Breast epithelium (tissue), 4 donors: ENCODE measurements around the gene ST6GALNAC1. TPM values are rescaled to one million over a fixed set of nuclear protein-coding genes. Genes with fewer than 3 reads are reported as not detected.

Experiments used
- DNase-seq, 2 donors: peaks; one replicate each; pipeline ENCODE4 v3.0.0-alpha.2; 2019; ENCODE audit warnings: low spot score in 2 of 2
- H3K27ac ChIP-seq, 2 donors: fragments of 200-600 bp; sonication (generic) in 1 of 2; one replicate each; pipeline ENCODE4 v1.5.1; 2016 to 2019; ENCODE audit warnings: mild to moderate bottlenecking in 1 of 2
- H3K27me3 ChIP-seq, 2 donors: fragments of 200-600 bp; sonication (generic) in 1 of 2; one replicate each; pipeline versions ENCODE4 v1.5.1 to v1.6.0; 2017 to 2019; ENCODE audit warnings: control low read depth in 1 of 2, mild to moderate bottlenecking in 1 of 2
- H3K36me3 ChIP-seq: fragments of 200-600 bp; one replicate; pipeline ENCODE4 v1.5.1; 2019
- H3K4me1 ChIP-seq, 2 donors: fragments of 200-600 bp; sonication (generic); one replicate each; pipeline ENCODE4 v1.5.1; 2016 to 2019; ENCODE audit warnings: control low read depth in 1 of 2
- H3K4me3 ChIP-seq, 3 donors: fragments of 200-600 bp; sonication (generic); 1 replicate in 2 of 3; 2 replicates in 1 of 3; pipeline ENCODE4 v1.5.1; 2016 to 2019; ENCODE audit warnings: mild to moderate bottlenecking in 3 of 3, moderate library complexity in 2 of 3
- H3K9me3 ChIP-seq, 2 donors: fragments of 200-600 bp; sonication (generic) in 1 of 2; one replicate each; pipeline ENCODE4 v1.5.1; 2016 to 2019; ENCODE audit warnings: control low read depth in 1 of 2
- CTCF ChIP-seq, 3 donors: fragments of 450-650 bp; IDR thresholded peaks; one replicate each; pipeline ENCODE4 v1.5.1; 2016 to 2017; ENCODE audit warnings: antibody characterized with exemption in 3 of 3, mild to moderate bottlenecking in 3 of 3, moderate library complexity in 3 of 3
- POLR2A ChIP-seq: fragments of 450-650 bp; IDR thresholded peaks from one replicate; pipeline ENCODE4 v1.6.1; 2016; ENCODE audit warnings: antibody characterized with exemption, mild to moderate bottlenecking, moderate library complexity
- POLR2AphosphoS5 ChIP-seq, 3 donors: sonication (generic); formaldehyde crosslinking; IDR thresholded peaks; one replicate each; pipeline ENCODE4 v1.6.1; 2017; ENCODE audit warnings: antibody characterized with exemption in 3 of 3
- intact Hi-C: fragments of 100-400 bp; cut with DNase I; formaldehyde crosslinking; loops from one replicate; pipeline ENCODE4 v1.15.1; 2023; ENCODE audit warnings: low total_unique reads
- total RNA-seq, 3 donors: library from RNA; depleted of rRNA; stranded (reverse); fragments of >200 nt; gene quantifications; one replicate each; pipeline ENCODE4 v1.1.0, GENCODE V29; 2016

ST6GALNAC1 gene
- total RNA-seq, 3 donors from 2014 or later, result 1.3 to 1.6 (median 1.3) TPM

- intact Hi-C loops, result no loop called here
- Histone ChIP-seq H3K27ac (no peak overlapping the region), H3K27me3 (no peaks in the 10 kb centered on the region), H3K36me3 (no peaks in the 10 kb centered on the region), H3K4me3 (no peak overlapping the region), H3K4me1 (no peaks in the 10 kb centered on the region), H3K9me3 (no peaks in the 10 kb centered on the region)
- no peak for DNase-seq
- TF ChIP-seq POLR2AphosphoS5 (IDR thresholded peaks at IDR 0.05) (no peak), CTCF (IDR thresholded peaks at IDR 0.05) (no peak), POLR2A (no peak)
Measured at GRCh38 chr17:76644995-76645394, 1.4 kb upstream of the ST6GALNAC1 start.

- Histone ChIP-seq H3K36me3 (no peaks in the 10 kb centered on the region), H3K27me3 (no peaks in the 10 kb centered on the region), H3K9me3 (no peaks in the 10 kb centered on the region), H3K27ac (no peak overlapping the region), H3K4me1 (no peaks in the 10 kb centered on the region), H3K4me3 (no peak overlapping the region)
- DNase-seq, result no peak
- TF ChIP-seq POLR2AphosphoS5 (IDR thresholded peaks at IDR 0.05) (no peak), POLR2A (no peak), CTCF (IDR thresholded peaks at IDR 0.05) (no peak)
- intact Hi-C loops, result no loop called here
Measured at GRCh38 chr17:76642994-76643393, 563 bp downstream of the ST6GALNAC1 start.

- H3K27ac ChIP-seq, result no peak overlapping the region
- H3K9me3 ChIP-seq, result no peaks in the 10 kb centered on the region
- intact Hi-C loops, result no loop called here
- no peaks in the 10 kb centered on the region for H3K4me1 ChIP-seq
- H3K27me3 ChIP-seq, result no peaks in the 10 kb centered on the region
- TF ChIP-seq POLR2AphosphoS5 (IDR thresholded peaks at IDR 0.05) (no peak), CTCF (IDR thresholded peaks at IDR 0.05) (no peak), POLR2A (no peak)
- no peak for DNase-seq
- no peaks in the 10 kb centered on the region for H3K36me3 ChIP-seq
- H3K4me3 ChIP-seq, result no peak overlapping the region
Measured at GRCh38 chr17:76642032-76642561, 1.5 kb downstream of the ST6GALNAC1 start.

- Histone ChIP-seq H3K9me3 (no peaks in the 10 kb centered on the region), H3K4me1 (no peaks in the 10 kb centered on the region), H3K27me3 (no peaks in the 10 kb centered on the region), H3K4me3 (no peak overlapping the region), H3K27ac (no peak overlapping the region), H3K36me3 (no peaks in the 10 kb centered on the region)
- intact Hi-C loops, result no loop called here
- TF ChIP-seq CTCF (IDR thresholded peaks at IDR 0.05), result no peak
- TF ChIP-seq POLR2AphosphoS5 (IDR thresholded peaks at IDR 0.05), result no peak
- TF ChIP-seq POLR2A, result no peak
- no peak for DNase-seq
Measured at GRCh38 chr17:76641501-76641900, 2.1 kb downstream of the ST6GALNAC1 start.

GRCh38 chr17:76640550-76641380 is 2.8 kb downstream of the ST6GALNAC1 start:
- intact Hi-C loops, result no loop called here
- Histone ChIP-seq H3K36me3 (no peaks in the 10 kb centered on the region), H3K9me3 (no peaks in the 10 kb centered on the region), H3K4me3 (no peak overlapping the region), H3K27me3 (no peaks in the 10 kb centered on the region), H3K4me1 (no peaks in the 10 kb centered on the region), H3K27ac (no peak overlapping the region)
- DNase-seq, result no peak
- TF ChIP-seq CTCF (IDR thresholded peaks at IDR 0.05), result no peak
- no peak for TF ChIP-seq POLR2AphosphoS5 (IDR thresholded peaks at IDR 0.05)
- no peak for TF ChIP-seq POLR2A
